ENCODE results near the gene RHO. TPM values are rescaled to one million over a fixed set of nuclear protein-coding genes. Genes with fewer than 3 reads are reported as not detected.

Gene RHO
- polyA plus RNA-seq, 1 of the 3 experiments (the other 2 are of a cell fraction): not detected

DNA sequence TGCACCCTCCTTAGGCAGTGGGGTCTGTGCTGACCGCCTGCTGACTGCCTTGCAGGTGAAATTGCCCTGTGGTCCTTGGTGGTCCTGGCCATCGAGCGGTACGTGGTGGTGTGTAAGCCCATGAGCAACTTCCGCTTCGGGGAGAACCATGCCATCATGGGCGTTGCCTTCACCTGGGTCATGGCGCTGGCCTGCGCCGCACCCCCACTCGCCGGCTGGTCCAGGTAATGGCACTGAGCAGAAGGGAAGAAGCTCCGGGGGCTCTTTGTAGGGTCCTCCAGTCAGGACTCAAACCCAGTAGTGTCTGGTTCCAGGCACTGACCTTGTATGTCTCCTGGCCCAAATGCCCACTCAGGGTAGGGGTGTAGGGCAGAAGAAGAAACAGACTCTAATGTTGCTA is 2.4 kb downstream of the RHO start:
- H3K36me3 ChIP-seq (replicated peaks in 1 of 2; ENCODE audit: control insufficient read depth in 1 of 2, insufficient read depth in 2 of 2, low read length in 1 of 2): no peaks in the 10 kb centered on the region
- H3K27ac ChIP-seq (ENCODE audit: low read depth in 2 of 2, low read length in 1 of 2): no peak overlapping the region
- no peak overlapping the region for H3K4me2 ChIP-seq
- no peak overlapping the region for H2AFZ ChIP-seq (ENCODE audit: low read depth)
- ChIA-PET CTCF (no interaction called here), POLR2A (no interaction called here)
- TF ChIP-seq CHD2 (IDR thresholded peaks at IDR 0.05; ENCODE audit: low read length, partially characterized antibody): no peak
- TF ChIP-seq RAD21 (IDR thresholded peaks at IDR 0.05; ENCODE audit: low read length): no peak
- TF ChIP-seq GATA2 (CRISPR knock-in tag; IDR thresholded peaks at IDR 0.05): no peak
- no peak for TF ChIP-seq RXRA (IDR thresholded peaks at IDR 0.05; ENCODE audit: borderline replicate concordance, low read depth)
- no peaks in the 10 kb centered on the region for H3F3A ChIP-seq (replicated peaks; ENCODE audit: insufficient read depth)
- no peaks in the 10 kb centered on the region for H3K27me3 ChIP-seq (ENCODE audit: insufficient read depth)
- no peak overlapping the region for H3K9ac ChIP-seq
- DNase-seq: no peak
- no peaks in the 10 kb centered on the region for H4K20me1 ChIP-seq (ENCODE audit: insufficient read depth)
- 90% methylated on average over 13 of the region's 13 CpGs for WGBS (ENCODE audit: low lambda C conversion rate)
- no peaks in the 10 kb centered on the region; a peak in 1 of 4 replicates for H3K4me1 ChIP-seq (ENCODE audit: control insufficient read depth in 1 of 2, insufficient read depth in 2 of 2, low read depth in 1 of 2, low read length in 1 of 2)
- H3K4me3 ChIP-seq (ENCODE audit: low read depth in 2 of 2, low read length in 1 of 2): no peak overlapping the region
- H3K9me3 ChIP-seq: no peaks in the 10 kb centered on the region
- H3K79me2 ChIP-seq (ENCODE audit: insufficient read depth): no peaks in the 10 kb centered on the region
- H3K9me2 ChIP-seq: no peaks in the 10 kb centered on the region

DNA sequence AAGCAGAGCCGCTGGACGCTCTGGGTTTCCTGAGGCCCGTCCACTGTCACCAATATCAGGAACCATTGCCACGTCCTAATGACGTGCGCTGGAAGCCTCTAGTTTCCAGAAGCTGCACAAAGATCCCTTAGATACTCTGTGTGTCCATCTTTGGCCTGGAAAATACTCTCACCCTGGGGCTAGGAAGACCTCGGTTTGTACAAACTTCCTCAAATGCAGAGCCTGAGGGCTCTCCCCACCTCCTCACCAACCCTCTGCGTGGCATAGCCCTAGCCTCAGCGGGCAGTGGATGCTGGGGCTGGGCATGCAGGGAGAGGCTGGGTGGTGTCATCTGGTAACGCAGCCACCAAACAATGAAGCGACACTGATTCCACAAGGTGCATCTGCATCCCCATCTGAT is 3.3 kb downstream of the RHO start:
- no peak overlapping the region for H3K9ac ChIP-seq
- H3K27me3 ChIP-seq (ENCODE audit: insufficient read depth): no peaks in the 10 kb centered on the region
- no peak for DNase-seq
- H3K9me3 ChIP-seq: no peaks in the 10 kb centered on the region
- H3K36me3 ChIP-seq (replicated peaks in 1 of 2; ENCODE audit: control insufficient read depth in 1 of 2, insufficient read depth in 2 of 2, low read length in 1 of 2): no peaks in the 10 kb centered on the region
- no peak for TF ChIP-seq MEF2A (IDR thresholded peaks at IDR 0.05; ENCODE audit: borderline replicate concordance, low read depth)
- TF ChIP-seq RAD21 (IDR thresholded peaks at IDR 0.05; ENCODE audit: low read length): no peak
- no peak for TF ChIP-seq CHD2 (IDR thresholded peaks at IDR 0.05; ENCODE audit: low read length, partially characterized antibody)
- no peak for TF ChIP-seq EP300 (IDR thresholded peaks at IDR 0.05; ENCODE audit: borderline replicate concordance in 1 of 2, low read depth in 1 of 2, low read length in 1 of 2)
- TF ChIP-seq, protein P1, sequence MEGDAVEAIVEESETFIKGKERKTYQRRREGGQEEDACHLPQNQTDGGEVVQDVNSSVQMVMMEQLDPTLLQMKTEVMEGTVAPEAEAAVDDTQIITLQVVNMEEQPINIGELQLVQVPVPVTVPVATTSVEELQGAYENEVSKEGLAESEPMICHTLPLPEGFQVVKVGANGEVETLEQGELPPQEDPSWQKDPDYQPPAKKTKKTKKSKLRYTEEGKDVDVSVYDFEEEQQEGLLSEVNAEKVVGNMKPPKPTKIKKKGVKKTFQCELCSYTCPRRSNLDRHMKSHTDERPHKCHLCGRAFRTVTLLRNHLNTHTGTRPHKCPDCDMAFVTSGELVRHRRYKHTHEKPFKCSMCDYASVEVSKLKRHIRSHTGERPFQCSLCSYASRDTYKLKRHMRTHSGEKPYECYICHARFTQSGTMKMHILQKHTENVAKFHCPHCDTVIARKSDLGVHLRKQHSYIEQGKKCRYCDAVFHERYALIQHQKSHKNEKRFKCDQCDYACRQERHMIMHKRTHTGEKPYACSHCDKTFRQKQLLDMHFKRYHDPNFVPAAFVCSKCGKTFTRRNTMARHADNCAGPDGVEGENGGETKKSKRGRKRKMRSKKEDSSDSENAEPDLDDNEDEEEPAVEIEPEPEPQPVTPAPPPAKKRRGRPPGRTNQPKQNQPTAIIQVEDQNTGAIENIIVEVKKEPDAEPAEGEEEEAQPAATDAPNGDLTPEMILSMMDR (IDR thresholded peaks at IDR 0.05): no peak
- no peak for TF ChIP-seq RXRA (IDR thresholded peaks at IDR 0.05; ENCODE audit: borderline replicate concordance, low read depth)
- H3F3A ChIP-seq (replicated peaks; ENCODE audit: insufficient read depth): no peaks in the 10 kb centered on the region
- H3K4me3 ChIP-seq (ENCODE audit: low read depth in 2 of 2, low read length in 1 of 2): no peak overlapping the region
- no peaks in the 10 kb centered on the region for H3K79me2 ChIP-seq (ENCODE audit: insufficient read depth)
- H3K27ac ChIP-seq (ENCODE audit: low read depth in 2 of 2, low read length in 1 of 2): no peak overlapping the region
- WGBS (ENCODE audit: low lambda C conversion rate): 89% methylated on average over 7 of the region's 11 CpGs
- H3K9me2 ChIP-seq: no peaks in the 10 kb centered on the region
- no peaks in the 10 kb centered on the region; a peak in 1 of 4 replicates for H3K4me1 ChIP-seq (ENCODE audit: control insufficient read depth in 1 of 2, insufficient read depth in 2 of 2, low read depth in 1 of 2, low read length in 1 of 2)
- H2AFZ ChIP-seq (ENCODE audit: low read depth): no peak overlapping the region
- POLR2A ChIA-PET: no interaction called here
- H4K20me1 ChIP-seq (ENCODE audit: insufficient read depth): no peaks in the 10 kb centered on the region
- CTCF ChIA-PET: no interaction called here
- no peak overlapping the region for H3K4me2 ChIP-seq

DNA sequence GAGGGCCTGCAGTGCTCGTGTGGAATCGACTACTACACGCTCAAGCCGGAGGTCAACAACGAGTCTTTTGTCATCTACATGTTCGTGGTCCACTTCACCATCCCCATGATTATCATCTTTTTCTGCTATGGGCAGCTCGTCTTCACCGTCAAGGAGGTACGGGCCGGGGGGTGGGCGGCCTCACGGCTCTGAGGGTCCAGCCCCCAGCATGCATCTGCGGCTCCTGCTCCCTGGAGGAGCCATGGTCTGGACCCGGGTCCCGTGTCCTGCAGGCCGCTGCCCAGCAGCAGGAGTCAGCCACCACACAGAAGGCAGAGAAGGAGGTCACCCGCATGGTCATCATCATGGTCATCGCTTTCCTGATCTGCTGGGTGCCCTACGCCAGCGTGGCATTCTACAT is 3.8 kb downstream of the RHO start:
- ChIA-PET POLR2A (no interaction called here), CTCF (no interaction called here)
- 90% methylated on average over 18 of the region's 20 CpGs for WGBS (ENCODE audit: low lambda C conversion rate)
- H3K9me2 ChIP-seq: no peaks in the 10 kb centered on the region
- H3K79me2 ChIP-seq (ENCODE audit: insufficient read depth): no peaks in the 10 kb centered on the region
- H4K20me1 ChIP-seq (ENCODE audit: insufficient read depth): no peaks in the 10 kb centered on the region
- H3K4me2 ChIP-seq: no peak overlapping the region
- H2AFZ ChIP-seq (ENCODE audit: low read depth): no peak overlapping the region
- H3K9ac ChIP-seq: no peak overlapping the region
- H3K27ac ChIP-seq (ENCODE audit: low read depth in 2 of 2, low read length in 1 of 2): no peak overlapping the region
- no peaks in the 10 kb centered on the region for H3K36me3 ChIP-seq (replicated peaks in 1 of 2; ENCODE audit: control insufficient read depth in 1 of 2, insufficient read depth in 2 of 2, low read length in 1 of 2)
- DNase-seq: no peak
- no peak overlapping the region for H3K4me3 ChIP-seq (ENCODE audit: low read depth in 2 of 2, low read length in 1 of 2)
- no peaks in the 10 kb centered on the region for H3F3A ChIP-seq (replicated peaks; ENCODE audit: insufficient read depth)
- no peaks in the 10 kb centered on the region for H3K27me3 ChIP-seq (ENCODE audit: insufficient read depth)
- H3K4me1 ChIP-seq (ENCODE audit: control insufficient read depth in 1 of 2, insufficient read depth in 2 of 2, low read depth in 1 of 2, low read length in 1 of 2): no peaks in the 10 kb centered on the region; a peak in 1 of 4 replicates
- no peaks in the 10 kb centered on the region for H3K9me3 ChIP-seq
- TF ChIP-seq NRF1 (IDR thresholded peaks at IDR 0.05; ENCODE audit: low read depth, low read length) (no peak), POLR2AphosphoS5 (IDR thresholded peaks at IDR 0.05; ENCODE audit: low read depth, low read length) (no peak), TEAD4 (IDR thresholded peaks at IDR 0.05; ENCODE audit: borderline replicate concordance, insufficient read depth) (no peak), SMC3 (IDR thresholded peaks at IDR 0.05; ENCODE audit: low read depth, low read length) (no peak), MEF2A (IDR thresholded peaks at IDR 0.05; ENCODE audit: borderline replicate concordance, low read depth) (no peak), RAD21 (IDR thresholded peaks at IDR 0.05; ENCODE audit: low read length) (no peak), EP300 (IDR thresholded peaks at IDR 0.05; ENCODE audit: borderline replicate concordance in 1 of 2, low read depth in 1 of 2, low read length in 1 of 2) (no peak)
- TF ChIP-seq, protein P2, sequence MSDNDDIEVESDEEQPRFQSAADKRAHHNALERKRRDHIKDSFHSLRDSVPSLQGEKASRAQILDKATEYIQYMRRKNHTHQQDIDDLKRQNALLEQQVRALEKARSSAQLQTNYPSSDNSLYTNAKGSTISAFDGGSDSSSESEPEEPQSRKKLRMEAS (IDR thresholded peaks at IDR 0.05; ENCODE audit: low read depth): no peak
- TF ChIP-seq, protein P3, sequence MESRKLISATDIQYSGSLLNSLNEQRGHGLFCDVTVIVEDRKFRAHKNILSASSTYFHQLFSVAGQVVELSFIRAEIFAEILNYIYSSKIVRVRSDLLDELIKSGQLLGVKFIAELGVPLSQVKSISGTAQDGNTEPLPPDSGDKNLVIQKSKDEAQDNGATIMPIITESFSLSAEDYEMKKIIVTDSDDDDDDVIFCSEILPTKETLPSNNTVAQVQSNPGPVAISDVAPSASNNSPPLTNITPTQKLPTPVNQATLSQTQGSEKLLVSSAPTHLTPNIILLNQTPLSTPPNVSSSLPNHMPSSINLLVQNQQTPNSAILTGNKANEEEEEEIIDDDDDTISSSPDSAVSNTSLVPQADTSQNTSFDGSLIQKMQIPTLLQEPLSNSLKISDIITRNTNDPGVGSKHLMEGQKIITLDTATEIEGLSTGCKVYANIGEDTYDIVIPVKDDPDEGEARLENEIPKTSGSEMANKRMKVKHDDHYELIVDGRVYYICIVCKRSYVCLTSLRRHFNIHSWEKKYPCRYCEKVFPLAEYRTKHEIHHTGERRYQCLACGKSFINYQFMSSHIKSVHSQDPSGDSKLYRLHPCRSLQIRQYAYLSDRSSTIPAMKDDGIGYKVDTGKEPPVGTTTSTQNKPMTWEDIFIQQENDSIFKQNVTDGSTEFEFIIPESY (IDR thresholded peaks at IDR 0.05; ENCODE audit: borderline replicate concordance, low read depth): no peak
- TF ChIP-seq, protein P4, sequence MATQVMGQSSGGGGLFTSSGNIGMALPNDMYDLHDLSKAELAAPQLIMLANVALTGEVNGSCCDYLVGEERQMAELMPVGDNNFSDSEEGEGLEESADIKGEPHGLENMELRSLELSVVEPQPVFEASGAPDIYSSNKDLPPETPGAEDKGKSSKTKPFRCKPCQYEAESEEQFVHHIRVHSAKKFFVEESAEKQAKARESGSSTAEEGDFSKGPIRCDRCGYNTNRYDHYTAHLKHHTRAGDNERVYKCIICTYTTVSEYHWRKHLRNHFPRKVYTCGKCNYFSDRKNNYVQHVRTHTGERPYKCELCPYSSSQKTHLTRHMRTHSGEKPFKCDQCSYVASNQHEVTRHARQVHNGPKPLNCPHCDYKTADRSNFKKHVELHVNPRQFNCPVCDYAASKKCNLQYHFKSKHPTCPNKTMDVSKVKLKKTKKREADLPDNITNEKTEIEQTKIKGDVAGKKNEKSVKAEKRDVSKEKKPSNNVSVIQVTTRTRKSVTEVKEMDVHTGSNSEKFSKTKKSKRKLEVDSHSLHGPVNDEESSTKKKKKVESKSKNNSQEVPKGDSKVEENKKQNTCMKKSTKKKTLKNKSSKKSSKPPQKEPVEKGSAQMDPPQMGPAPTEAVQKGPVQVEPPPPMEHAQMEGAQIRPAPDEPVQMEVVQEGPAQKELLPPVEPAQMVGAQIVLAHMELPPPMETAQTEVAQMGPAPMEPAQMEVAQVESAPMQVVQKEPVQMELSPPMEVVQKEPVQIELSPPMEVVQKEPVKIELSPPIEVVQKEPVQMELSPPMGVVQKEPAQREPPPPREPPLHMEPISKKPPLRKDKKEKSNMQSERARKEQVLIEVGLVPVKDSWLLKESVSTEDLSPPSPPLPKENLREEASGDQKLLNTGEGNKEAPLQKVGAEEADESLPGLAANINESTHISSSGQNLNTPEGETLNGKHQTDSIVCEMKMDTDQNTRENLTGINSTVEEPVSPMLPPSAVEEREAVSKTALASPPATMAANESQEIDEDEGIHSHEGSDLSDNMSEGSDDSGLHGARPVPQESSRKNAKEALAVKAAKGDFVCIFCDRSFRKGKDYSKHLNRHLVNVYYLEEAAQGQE (IDR thresholded peaks at IDR 0.05; ENCODE audit: low read depth, low read length): no peak
